Dendritic cell treated with granulocyte-macrophage colony-stimulating factor and Interleukin-4, amounts not matched to agents 40 ng/mL and 50 ng/mL, for 4 days (primary cell): ENCODE data around the gene HMGCS2.
"Not testable (repeated sequence)": the region's sequence is repeated elsewhere in the genome, so short reads cannot be mapped to it uniquely, and the experiment has no call there.

ENCODE experiments used
- H3K27ac Mint-ChIP-seq: one replicate; pipeline ENCODE4 v1.8.0; 2022; ENCODE audit warnings: mild to moderate bottlenecking, mixed read lengths
- H3K27me3 Mint-ChIP-seq: one replicate; pipeline ENCODE4 v1.8.0; 2022; ENCODE audit warnings: mild to moderate bottlenecking, mixed read lengths
- H3K36me3 Mint-ChIP-seq: one replicate; pipeline ENCODE4 v1.8.0; 2022; ENCODE audit warnings: low read depth, mixed read lengths
- H3K4me1 Mint-ChIP-seq: one replicate; pipeline ENCODE4 v1.8.0; 2022; ENCODE audit warnings: low read depth, mixed read lengths
- H3K4me3 Mint-ChIP-seq: one replicate; pipeline ENCODE4 v1.8.0; 2022; ENCODE audit warnings: mild to moderate bottlenecking, moderate library complexity, mixed read lengths
- H3K9me3 Mint-ChIP-seq: one replicate; pipeline ENCODE4 v1.8.0; 2022; ENCODE audit warnings: mixed read lengths
- intact Hi-C: fragments of 100-400 bp; cut with micrococcal nuclease; formaldehyde crosslinking; loops from one replicate; pipeline ENCODE4 v1.15.0; 2022

Gene HMGCS2

DNA sequence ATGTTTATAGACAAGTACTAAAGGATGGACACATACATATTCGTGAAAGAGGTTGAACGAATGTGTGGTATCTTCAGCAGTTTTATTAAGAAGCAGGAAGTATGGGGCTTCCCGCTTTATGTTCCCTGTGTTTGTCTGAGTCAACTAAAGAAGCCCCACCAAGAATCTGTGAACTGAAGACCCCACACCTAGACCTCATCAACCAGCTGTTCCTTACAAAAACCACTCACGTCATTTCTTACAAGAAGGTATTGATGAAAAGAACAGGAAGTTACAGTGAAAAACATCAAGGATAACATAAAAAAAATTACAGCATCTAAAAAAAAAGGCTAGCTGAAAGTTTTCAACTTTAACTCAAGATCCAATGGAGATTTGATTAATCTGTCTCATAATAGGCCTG lies 30.3 kb upstream of the HMGCS2 start:
- Mint-ChIP-seq H3K27ac (no peak overlapping the region), H3K36me3 (no peaks in the 10 kb centered on the region), H3K9me3 (no peaks in the 10 kb centered on the region), H3K27me3 (no peaks in the 10 kb centered on the region), H3K4me1 (no peaks in the 10 kb centered on the region), H3K4me3 (no peak overlapping the region)
- intact Hi-C loops = no loop called here

DNA sequence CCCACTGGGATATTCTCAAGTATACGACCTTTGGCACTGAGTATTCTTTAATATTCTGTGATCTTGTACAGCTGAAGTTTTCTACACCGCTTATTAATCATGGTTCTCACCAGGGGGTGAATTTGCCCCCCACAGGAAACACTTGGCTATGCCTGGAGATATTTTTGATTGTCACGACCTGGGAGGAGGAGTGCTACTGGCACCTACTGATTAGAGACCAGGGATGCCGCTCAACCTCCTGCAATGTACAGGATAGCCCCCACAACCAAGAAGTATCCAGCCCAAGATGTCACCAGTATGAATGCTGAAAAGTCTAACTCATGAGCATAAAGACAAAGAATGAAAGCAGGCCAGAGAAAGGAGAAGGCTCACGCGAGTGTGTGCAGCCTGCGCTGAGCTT lies 28.9 kb upstream of the HMGCS2 start:
- no peak overlapping the region for H3K4me3 Mint-ChIP-seq
- intact Hi-C loops = no loop called here
- H3K9me3 Mint-ChIP-seq = no peaks in the 10 kb centered on the region
- peaks cover 5% of the 10 kb centered on the region for H3K4me1 Mint-ChIP-seq
- no peak overlapping the region for H3K27ac Mint-ChIP-seq
- H3K27me3 Mint-ChIP-seq = no peaks in the 10 kb centered on the region
- no peaks in the 10 kb centered on the region for H3K36me3 Mint-ChIP-seq

DNA sequence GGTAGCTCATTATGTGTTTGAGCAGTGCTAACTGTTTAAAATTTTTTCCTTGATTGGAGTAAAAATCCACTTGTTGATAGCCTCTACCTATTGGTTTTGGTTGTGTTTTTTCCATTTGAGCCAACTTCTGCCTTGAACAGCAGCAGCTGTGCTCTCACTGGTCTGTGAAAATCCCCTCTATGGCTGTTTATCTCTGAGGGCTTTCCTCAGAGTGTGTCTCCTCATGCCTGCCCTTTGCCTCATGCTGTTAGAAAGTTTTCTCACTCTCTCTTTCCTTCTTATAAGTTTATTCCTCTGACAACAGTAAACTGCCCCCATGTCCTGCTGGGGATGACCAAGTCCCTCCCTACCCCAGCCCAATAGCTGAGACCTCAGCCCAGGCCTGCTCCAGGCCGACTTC lies 28.5 kb upstream of the HMGCS2 start:
- no peaks in the 10 kb centered on the region for H3K9me3 Mint-ChIP-seq
- intact Hi-C loops = no loop called here
- H3K27me3 Mint-ChIP-seq = no peaks in the 10 kb centered on the region
- H3K4me1 Mint-ChIP-seq = peaks cover 5% of the 10 kb centered on the region
- no peaks in the 10 kb centered on the region for H3K36me3 Mint-ChIP-seq
- H3K4me3 Mint-ChIP-seq = no peak overlapping the region
- H3K27ac Mint-ChIP-seq = no peak overlapping the region

DNA sequence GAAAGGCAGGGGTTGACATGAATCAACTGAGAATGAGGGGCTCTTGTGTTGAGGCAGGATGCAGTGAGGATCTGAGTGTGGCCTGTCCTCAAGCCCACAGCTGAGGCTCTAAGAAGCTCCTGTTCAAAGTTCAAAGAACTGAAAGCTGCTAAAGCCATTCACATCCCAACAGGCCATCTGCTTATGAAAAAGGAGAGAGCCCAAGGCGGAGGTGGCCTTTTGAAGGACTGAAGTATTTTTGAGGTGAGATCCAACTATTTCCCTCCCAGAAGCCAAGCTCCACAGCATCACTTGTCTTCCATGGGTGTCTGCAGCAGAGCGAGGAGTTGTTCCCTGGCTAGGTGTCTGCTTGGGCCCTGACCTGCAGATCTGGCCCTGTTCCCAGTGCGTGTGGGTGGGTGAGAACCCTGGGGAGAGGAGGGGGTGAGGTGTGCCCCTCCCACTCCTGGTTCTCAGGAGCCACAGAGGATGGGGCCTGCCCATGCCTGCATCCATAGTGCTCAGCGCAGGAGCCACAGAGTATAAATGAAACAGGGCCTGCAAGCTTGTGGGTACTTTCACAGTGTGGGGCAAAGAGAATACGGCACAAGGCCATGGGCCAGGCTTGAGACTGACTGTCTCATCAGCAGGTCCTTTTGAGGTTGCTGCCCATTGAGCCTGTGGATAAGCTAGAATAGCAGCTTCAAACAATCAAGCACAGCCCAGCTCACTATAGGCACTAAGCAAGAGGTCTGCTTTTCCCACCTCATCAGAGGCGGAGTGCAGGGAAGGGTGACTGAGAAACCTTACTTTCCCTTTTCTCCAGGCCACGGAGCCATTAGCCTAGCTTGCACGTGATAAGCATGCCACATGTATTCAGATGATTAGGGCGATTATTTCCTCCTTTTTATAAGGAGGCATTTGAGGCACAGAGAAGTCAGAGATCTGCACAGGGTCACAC lies 26.8 kb upstream of the HMGCS2 start:
- Mint-ChIP-seq H3K9me3 (no peaks in the 10 kb centered on the region), H3K4me1 (peaks cover 5% of the 10 kb centered on the region), H3K27ac (no peak overlapping the region), H3K4me3 (no peak overlapping the region), H3K36me3 (no peaks in the 10 kb centered on the region), H3K27me3 (no peaks in the 10 kb centered on the region)
- intact Hi-C loops = no loop called here

DNA sequence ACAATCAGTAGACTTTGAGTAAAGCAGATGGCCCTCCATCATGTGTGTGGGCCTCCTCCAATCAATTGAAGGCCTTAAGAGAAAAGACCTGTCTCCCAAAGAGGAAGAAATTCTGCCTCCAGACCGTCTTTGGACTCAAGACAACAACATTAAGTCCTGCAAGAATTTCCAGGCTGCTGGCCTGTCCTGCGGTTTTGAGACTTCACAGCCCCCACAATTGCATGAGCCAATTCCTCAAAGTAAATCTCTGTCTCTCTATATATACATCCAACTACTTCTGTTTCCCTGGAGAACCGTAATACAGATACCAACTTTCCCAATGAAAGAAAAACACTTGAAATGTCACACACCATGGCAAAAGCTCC lies 26.2 kb upstream of the HMGCS2 start:
- intact Hi-C loops = no loop called here
- H3K36me3 Mint-ChIP-seq = no peaks in the 10 kb centered on the region
- H3K4me3 Mint-ChIP-seq = no peak overlapping the region
- peaks cover 5% of the 10 kb centered on the region for H3K4me1 Mint-ChIP-seq
- no peak overlapping the region for H3K27ac Mint-ChIP-seq
- H3K9me3 Mint-ChIP-seq = no peaks in the 10 kb centered on the region
- H3K27me3 Mint-ChIP-seq = no peaks in the 10 kb centered on the region

DNA sequence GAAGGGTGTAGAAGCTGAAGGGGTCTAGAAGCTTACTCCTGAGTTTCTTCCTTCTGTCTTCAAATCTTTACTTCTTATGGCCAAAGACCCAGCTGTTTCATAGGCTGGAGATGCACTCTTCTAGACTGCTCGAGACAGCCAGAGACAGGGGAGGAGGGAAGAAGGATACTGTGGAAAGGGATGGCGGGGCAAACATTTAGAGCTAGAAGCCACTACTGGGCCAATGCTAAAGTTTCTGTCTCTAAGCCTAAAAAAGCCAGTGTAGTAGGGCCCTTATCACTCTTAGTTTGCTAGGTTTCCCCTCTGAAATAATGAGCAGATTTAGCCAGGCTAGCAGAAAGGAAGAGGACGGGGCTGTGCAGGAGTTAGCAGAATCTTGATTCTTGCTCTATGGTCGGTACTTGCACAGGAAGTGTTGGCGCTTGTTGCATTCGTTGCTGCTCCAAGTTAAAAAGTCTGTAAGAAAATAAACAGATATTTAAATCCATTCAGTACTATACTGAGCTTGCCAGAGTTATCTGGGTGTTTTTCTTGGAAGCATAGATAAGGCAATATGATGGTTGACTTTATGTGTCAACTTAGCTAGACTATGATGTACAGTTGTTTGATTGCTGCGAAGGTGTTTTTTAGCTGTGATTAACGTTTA lies 25.6 kb upstream of the HMGCS2 start:
- no peaks in the 10 kb centered on the region for H3K36me3 Mint-ChIP-seq
- no peaks in the 10 kb centered on the region for H3K9me3 Mint-ChIP-seq
- intact Hi-C loops = no loop called here
- H3K27me3 Mint-ChIP-seq = no peaks in the 10 kb centered on the region
- peaks cover 5% of the 10 kb centered on the region for H3K4me1 Mint-ChIP-seq
- no peak overlapping the region for H3K4me3 Mint-ChIP-seq
- no peak overlapping the region for H3K27ac Mint-ChIP-seq

DNA sequence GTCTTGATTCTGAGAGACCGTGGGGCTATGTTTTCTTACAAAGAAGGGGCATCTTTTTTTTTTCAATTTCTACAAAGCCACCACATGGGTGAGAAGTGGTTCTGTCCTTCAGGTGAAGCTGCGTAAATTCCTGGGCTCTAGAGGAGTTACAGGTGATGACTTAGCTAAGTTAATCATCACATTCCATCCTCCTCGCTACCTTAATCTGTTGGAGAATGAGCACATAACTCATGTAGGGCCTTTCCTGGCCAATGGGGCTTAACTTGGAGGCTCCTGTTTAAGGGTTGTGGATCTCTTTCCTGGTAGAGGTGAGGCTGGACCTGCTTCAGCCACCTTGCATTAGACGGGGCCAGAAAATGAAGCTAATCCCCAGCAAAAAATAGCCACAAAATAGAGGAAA lies 22.7 kb upstream of the HMGCS2 start:
- H3K27ac Mint-ChIP-seq = no peak overlapping the region
- H3K36me3 Mint-ChIP-seq = no peaks in the 10 kb centered on the region
- no peaks in the 10 kb centered on the region for H3K27me3 Mint-ChIP-seq
- no peaks in the 10 kb centered on the region for H3K9me3 Mint-ChIP-seq
- H3K4me3 Mint-ChIP-seq = no peak overlapping the region
- intact Hi-C loops = no loop called here
- peaks cover 16% of the 10 kb centered on the region for H3K4me1 Mint-ChIP-seq

DNA sequence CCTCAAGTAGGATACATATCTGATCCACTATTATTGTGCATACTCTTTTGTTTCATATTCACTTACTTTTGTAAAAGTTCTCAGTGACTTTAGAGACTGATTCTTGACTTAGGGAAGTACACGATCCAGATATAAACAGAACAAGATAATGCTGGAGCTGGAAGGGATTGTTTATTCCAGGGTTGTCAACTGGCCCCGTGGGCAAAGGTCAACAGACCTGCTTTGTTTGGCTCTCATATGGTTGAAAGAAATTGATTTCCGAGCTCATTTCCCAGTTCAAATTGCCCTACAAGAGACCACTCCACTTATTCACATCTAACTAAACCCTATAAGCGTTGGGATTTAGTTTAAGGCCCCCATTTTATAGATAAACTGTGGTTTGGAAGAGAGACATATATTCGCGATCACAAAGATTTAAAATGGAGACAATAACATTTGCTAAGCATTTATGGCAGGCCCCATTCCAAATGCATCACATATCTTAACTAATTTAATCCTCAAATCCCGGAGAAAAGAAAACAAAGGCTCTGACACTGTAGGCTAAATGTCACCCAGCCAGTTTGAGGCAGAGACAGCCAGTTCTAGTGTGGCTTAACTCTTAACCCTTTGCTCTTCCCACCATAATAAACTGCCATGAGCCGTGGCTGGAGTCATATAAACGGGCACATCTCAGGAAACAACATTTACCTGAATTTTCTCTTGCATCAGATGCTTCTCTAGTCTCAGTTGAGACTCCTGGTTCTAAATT lies 21.9 kb upstream of the HMGCS2 start:
- H3K4me3 Mint-ChIP-seq = no peak overlapping the region
- no peaks in the 10 kb centered on the region for H3K27me3 Mint-ChIP-seq
- no peaks in the 10 kb centered on the region for H3K9me3 Mint-ChIP-seq
- H3K36me3 Mint-ChIP-seq = no peaks in the 10 kb centered on the region
- intact Hi-C loops = no loop called here
- no peak overlapping the region for H3K27ac Mint-ChIP-seq
- H3K4me1 Mint-ChIP-seq = peaks cover 24% of the 10 kb centered on the region

DNA sequence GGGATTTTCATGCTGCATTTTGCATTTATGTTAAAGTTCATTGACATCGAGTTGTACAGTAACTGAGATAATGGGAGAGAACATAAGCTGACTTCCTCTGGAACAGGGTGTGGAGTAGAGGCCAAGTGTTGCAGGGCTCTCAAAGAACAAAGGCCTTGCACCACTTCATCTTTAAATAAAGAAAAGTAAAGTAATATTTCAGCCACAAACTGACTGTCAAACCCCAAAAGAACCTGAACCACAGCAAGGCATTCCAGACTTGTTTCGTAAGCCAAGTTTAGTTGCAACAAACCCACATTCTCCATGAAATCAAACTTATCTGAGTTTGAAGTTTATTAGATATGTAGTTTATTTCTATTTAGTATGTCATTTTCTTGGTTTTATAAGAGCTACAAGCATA lies 19.1 kb upstream of the HMGCS2 start:
- no peaks in the 10 kb centered on the region for H3K9me3 Mint-ChIP-seq
- H3K4me3 Mint-ChIP-seq = no peak overlapping the region
- H3K27me3 Mint-ChIP-seq = no peaks in the 10 kb centered on the region
- intact Hi-C loops = loop anchor here (1.0 kb wide), 1 partner anchor 43 kb away; no protein-coding TSS in a partner anchor
- no peaks in the 10 kb centered on the region for H3K36me3 Mint-ChIP-seq
- H3K27ac Mint-ChIP-seq = no peak overlapping the region
- H3K4me1 Mint-ChIP-seq = peaks cover 46% of the 10 kb centered on the region

DNA sequence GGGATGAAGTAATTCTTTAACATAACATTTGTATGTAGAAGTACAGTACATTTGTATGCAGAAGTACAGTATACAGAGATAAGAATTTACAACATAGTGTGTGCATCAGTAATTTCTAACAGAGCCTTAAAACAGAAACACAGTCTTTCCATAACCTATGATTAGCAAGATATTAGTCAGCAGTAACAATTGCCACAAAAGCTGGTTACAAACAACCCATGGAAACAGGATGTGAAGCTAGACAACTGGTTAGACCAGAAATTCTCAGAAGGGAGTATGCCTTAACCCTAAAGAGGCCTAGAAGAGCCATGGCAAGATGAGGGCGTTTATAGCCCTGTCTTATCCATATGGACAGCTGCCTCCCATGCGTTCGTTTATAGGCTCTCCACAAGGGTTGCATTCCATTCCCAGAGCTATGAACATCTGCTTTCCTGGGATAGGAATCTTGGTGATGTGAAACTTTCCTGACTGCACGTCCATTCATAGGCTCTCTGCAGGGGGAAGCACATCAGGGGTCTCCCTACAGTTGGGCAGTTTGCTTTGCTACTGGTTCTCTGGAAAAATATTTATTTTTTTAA lies 17.9 kb upstream of the HMGCS2 start:
- not testable (repeated sequence) for H3K36me3 Mint-ChIP-seq, H3K27me3 Mint-ChIP-seq, H3K4me3 Mint-ChIP-seq, H3K9me3 Mint-ChIP-seq
- intact Hi-C loops = loop anchor here (1.0 kb wide), 1 partner anchor 42 kb away; no protein-coding TSS in a partner anchor
- Mint-ChIP-seq H3K27ac (peak overlapping the region; percentile 68), H3K4me1 (peaks cover 53% of the 10 kb centered on the region)

DNA sequence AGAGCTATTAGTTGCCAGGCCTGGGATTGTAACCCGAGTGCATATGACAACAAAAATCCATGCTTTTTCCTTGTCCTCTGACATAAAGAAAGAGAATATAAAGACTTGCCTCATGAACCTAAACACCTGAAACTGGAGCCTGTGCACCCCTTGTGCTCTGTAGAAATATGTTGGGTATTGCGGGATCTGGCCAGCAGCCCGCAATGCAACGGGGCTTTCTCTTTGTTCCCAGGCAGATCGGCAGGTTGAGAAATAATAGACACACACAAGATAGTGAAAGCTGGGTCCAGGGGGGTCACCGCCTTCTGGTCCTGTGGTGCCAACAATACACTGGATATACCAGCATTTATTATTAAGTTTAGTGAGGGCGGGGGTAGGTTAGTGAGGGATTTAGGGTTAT lies 17.3 kb upstream of the HMGCS2 start:
- H3K4me3 Mint-ChIP-seq, H3K27me3 Mint-ChIP-seq, intact Hi-C loops, H3K9me3 Mint-ChIP-seq, H3K36me3 Mint-ChIP-seq: not testable (repeated sequence)
- peak overlapping the region; percentile 68 for H3K27ac Mint-ChIP-seq
- H3K4me1 Mint-ChIP-seq = peaks cover 53% of the 10 kb centered on the region

DNA sequence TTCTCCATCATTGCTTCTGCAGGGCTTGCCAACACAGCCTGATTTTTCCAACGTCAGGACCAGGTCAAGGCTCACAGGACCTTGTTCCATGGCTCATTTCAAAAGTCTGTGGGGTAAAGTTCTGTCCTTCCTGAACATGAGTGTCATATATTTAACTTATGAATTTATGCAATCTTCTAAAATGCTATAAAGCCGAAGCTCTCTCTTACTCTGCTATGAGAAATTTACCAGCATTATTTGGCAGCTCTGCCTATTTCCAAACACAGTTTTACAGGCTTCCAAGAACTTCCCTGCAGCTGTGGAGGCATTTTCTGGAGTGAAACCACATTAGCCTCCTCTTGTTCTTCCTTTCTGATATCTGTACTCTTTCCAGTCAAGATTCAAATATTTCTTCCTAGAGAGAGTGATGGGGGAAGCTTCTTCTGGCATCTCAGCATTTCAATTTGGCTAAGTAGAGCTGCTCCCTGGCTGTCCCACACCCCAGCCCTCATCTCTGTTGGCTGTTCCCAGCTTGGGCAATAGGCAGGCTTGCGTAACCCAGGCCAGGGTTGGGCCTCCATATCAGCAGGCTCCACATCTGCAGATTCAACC lies 15.6 kb upstream of the HMGCS2 start:
- Mint-ChIP-seq H3K4me3 (no peak overlapping the region), H3K9me3 (no peaks in the 10 kb centered on the region), H3K27ac (peak overlapping the region; percentile 29), H3K4me1 (peaks cover 53% of the 10 kb centered on the region), H3K27me3 (no peaks in the 10 kb centered on the region), H3K36me3 (no peaks in the 10 kb centered on the region)
- intact Hi-C loops = no loop called here

DNA sequence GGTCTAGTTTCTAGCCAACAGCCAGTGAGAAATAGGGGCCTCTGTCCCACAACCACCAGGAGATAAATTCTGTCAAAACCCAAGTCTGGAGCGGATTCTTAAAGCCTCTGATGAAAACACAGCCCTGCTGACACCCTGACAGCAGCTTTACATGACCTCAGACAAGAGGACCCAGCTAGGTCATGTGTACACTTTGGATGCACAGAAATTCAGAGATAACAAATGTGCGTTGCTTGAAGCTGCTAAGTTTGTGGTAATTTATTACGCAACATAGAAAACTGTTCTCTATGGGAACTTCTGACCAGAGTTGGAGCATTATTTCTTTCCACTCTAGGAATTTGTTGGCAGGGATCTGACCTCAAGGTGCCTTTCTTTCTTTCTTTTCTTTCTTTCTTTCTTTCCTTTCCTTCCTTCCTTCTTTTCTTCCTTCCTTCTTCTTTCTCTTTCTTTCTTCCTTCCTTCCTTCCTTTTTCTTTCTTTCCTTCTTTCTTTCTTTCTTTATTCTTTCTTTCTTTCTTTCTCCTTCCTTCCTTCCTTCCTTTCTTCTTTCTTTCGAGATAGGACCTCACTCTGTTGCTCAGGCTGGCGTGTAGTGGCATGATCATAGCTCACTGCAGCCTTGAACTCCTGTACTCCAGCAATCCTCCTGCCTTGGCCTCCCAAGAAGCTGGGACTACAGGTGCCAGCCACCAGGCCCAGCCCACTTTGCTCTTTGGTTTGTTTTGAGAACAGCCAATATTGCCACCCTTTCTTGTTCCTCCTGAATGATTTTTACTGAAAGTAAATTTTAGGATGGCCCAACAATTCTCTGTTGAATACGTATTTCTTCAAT lies 14.9 kb upstream of the HMGCS2 start:
- H3K9me3 Mint-ChIP-seq = no peaks in the 10 kb centered on the region
- intact Hi-C loops = no loop called here
- peak overlapping the region; percentile 29 for H3K27ac Mint-ChIP-seq
- H3K4me3 Mint-ChIP-seq = no peak overlapping the region
- H3K36me3 Mint-ChIP-seq = no peaks in the 10 kb centered on the region
- H3K27me3 Mint-ChIP-seq = no peaks in the 10 kb centered on the region
- H3K4me1 Mint-ChIP-seq = peaks cover 53% of the 10 kb centered on the region
